RPMI7951 (cell line): ENCODE data around the gene SUB1. TPM values are rescaled to one million over a fixed set of nuclear protein-coding genes. Genes with fewer than 3 reads are reported as not detected.
"Not testable (repeated sequence)": the region's sequence is repeated elsewhere in the genome, so short reads cannot be mapped to it uniquely, and the experiment has no call there.

Experiments
- DNase-seq: peaks from one replicate; pipeline ENCODE4 v3.0.0-alpha.2; 2012; ENCODE audit warnings: low read depth
- total RNA-seq: library from RNA; depleted of rRNA; stranded (reverse); fragments of >200 nt; shearing (Covaris generic); gene quantifications from 2 replicates; pipeline ENCODE4 v1.2.3, GENCODE V29; 2014

SUB1 gene
- total RNA-seq, 1 experiment from 2014 or later = 391 TPM

GRCh38 chr5:32600054-32600622, 14.8 kb downstream of the SUB1 start:
- peak; percentile 87 for DNase-seq

- DNase-seq = no peak
Measured at GRCh38 chr5:32601623-32602295, 16.4 kb downstream of the SUB1 start.

GRCh38 chr5:32602906-32603305, 17.5 kb downstream of the SUB1 start:
- DNase-seq = no peak

GRCh38 chr5:32604800-32605765, 19.7 kb downstream of the SUB1 start:
- no peak for DNase-seq

- DNase-seq = no peak
Measured at GRCh38 chr5:32605766-32606152, 20.4 kb downstream of the SUB1 start.

- peak; percentile 13 for DNase-seq
Measured at GRCh38 chr5:32612134-32612888, 27.0 kb downstream of the SUB1 start.

- DNase-seq = peak; percentile 70
Measured at GRCh38 chr5:32613050-32613672, 27.8 kb downstream of the SUB1 start.

GRCh38 chr5:32615236-32615635, 29.9 kb downstream of the SUB1 start:
- no peak for DNase-seq

- DNase-seq = peak; percentile 2
Measured at GRCh38 chr5:32618962-32619361, 33.6 kb downstream of the SUB1 start.

GRCh38 chr5:32621256-32621655, 35.9 kb downstream of the SUB1 start:
- no peak for DNase-seq

GRCh38 chr5:32625106-32625505, 39.7 kb downstream of the SUB1 start:
- DNase-seq = no peak

GRCh38 chr5:32625547-32625946, 40.2 kb downstream of the SUB1 start:
- DNase-seq = no peak

- no peak for DNase-seq
Measured at GRCh38 chr5:32627219-32627870, 42.0 kb downstream of the SUB1 start.

- no peak for DNase-seq
Measured at GRCh38 chr5:32628049-32628844, 42.9 kb downstream of the SUB1 start.

GRCh38 chr5:32630867-32631491, 45.6 kb downstream of the SUB1 start:
- no peak for DNase-seq

GRCh38 chr5:32633017-32633416, 47.7 kb downstream of the SUB1 start:
- not testable (repeated sequence) for DNase-seq

GRCh38 chr5:32638309-32638708, 53.0 kb downstream of the SUB1 start:
- no peak for DNase-seq

GRCh38 chr5:32639943-32640342, 54.6 kb downstream of the SUB1 start:
- no peak for DNase-seq

GRCh38 chr5:32642276-32643002, 57.1 kb downstream of the SUB1 start:
- no peak for DNase-seq
